C1 segment of cervical spinal cord (tissue), 14 donors: ENCODE results near the gene HELZ2.

Source experiments
- DNase-seq, 14 donors: peaks; one replicate each; lab custom pipeline; 2025; lab: John Stamatoyannopoulos, UW

HELZ2 gene

DNA sequence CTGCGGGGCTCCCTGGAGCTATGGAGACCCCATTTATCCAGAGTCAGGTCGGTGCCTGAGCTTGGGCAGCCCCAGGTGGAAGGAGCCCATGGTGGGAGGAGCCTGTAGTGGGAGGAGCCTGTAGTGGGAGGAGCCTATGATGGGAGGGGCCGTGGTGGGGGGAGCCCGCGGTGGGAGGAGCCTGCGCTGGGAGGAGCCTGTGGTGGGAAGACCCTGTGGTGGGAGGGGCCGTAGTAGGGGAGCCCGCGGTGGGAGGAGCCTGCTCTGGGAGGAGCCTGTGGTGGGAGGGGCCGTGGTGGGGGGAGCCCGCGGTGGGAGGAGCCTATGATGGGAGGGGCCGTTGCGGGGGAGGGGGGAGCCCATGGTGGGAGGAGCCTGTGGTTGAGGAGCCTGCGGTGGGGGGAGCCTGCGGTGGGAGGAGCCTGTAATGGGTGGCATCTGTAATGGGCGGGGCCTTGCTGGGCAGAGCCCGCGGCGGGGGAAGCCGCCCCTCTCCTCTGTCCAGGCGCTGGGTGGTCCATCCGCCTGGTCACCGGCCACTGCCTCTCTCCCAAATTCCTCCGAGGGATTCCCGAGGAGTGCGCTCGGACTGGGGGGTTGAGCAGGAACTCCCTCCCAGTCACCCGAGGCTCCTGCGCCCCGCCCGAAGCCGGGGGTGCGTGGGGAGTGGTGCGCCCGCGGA lies 20.6 kb downstream of the HELZ2 start:
- peak in 3 of 14 donors; percentile 11 to 25 (median 15) for DNase-seq

DNA sequence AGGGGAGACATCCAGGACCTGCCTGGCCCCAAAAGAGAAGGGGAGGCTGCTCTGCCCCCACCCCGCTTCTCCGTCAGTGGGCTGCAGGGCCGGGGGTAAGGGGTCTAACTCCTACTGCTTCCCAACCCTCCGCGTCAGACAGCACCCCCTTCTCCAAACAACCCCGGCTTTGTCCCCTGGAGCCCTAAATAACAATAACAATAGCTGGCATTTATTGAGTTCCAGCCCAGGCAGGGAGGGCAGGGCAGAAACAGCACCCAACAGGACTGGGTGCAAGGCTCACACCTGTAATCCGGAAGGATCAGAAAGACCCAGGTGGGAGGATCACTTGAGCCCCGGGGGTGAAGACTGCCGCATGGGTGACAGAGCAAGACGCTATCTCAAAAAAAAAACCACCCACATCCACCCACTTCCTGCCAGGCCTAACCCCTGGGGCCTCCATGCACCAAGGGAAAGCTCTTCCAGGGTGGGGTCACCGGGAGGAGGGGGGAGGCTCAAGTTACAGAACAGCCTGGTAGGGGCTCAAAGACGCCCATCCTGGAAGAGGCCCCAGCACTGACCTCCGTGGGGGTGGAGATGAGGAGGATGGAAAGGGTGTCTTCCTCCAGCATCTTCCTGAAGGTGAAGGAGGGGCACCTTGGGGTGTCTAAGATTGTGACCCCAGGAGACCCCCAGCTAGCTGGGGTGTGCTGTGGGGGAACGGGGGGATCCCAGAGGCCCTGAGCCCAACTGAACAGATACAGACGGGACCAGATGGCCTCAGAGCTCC lies 21.4 kb downstream of the HELZ2 start:
- DNase-seq = no peak

DNA sequence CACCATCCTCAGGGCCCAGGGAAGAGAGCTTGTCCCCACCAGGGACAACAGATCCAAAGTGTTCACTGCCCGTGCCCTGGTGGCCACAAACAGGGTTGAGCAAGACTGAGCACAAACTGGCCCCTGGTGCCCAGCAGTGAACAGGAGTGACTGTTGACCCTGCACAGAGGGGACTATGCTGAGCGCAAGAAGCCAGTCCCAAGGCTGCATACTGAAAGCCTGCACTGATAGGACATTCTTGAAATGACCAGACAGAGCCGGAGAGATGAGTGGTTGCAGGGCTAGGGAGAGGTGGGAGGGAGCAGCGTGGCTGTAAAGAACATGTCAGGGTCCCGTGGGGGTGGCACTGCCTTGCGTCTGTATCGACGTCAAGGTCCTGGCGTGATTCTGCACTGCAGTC lies 23.0 kb downstream of the HELZ2 start:
- DNase-seq = no peak

DNA sequence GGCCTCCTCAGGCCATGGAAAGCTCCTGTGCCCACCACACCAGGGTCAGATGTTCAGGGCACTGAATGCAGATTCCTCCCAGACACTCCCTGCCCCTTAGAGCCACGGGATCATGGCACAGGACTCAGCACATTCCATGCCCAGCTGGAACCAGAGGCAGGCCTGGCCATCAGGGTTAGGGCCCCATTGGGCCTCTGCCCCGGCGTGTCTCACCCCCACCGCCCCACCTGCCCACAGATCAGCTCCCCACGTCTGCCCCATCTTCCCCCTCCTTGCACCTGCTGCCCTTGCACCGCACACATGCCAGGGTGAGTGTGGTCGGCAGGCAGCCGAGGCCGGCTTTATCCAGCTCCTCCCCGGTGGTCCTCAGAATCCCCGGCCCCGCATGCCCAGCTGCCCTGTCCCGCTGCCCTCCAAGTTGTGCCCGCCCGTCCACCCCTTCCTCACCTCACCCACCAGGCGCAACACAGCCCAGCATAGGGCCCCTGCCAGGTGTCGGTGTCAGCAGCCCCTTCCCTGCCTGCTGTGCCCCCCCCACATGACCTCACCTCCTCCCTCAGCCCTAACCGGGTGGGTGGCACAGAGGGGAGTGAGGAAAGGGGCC lies 24.3 kb downstream of the HELZ2 start:
- no peak for DNase-seq

DNA sequence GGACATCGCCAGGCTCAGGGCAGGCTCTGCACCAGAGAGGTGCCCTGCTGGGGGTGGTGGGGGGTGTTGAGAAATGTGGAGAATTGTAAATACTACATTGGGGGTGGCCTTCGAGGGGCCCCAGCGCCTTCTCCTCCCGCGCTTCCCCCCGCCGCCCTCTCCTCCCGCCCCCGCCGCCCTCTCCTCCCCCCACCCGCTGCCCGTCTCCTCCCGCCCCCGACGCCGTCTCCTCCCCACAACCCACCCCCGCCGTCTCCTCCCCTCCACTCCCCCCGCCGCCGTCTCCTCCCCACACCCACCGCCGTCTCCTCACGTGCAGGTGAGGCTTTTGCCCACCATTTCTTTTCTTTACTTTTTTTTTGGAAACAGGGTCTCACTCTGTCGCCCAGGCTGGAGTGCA lies 25.0 kb downstream of the HELZ2 start:
- DNase-seq = no peak

DNA sequence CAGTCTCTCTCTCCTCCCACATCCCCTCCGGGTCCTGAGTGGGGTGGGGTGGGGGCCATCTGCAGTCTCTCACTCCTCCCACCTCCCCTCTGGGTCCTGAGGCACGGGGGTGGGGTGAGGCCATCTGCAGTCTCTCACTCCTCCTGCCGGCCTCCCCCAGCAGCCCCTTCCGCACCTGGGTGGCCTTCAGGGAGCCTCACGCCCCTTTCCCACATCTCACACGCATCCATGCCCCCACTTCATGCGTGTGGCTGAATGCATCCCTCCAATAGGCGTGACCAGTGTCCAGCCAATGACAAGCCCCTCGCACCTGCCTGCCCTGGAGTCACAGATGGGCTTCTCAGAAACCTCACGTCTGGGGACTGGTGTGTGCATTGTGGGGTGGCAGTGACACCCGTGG lies 25.5 kb downstream of the HELZ2 start:
- DNase-seq = no peak

DNA sequence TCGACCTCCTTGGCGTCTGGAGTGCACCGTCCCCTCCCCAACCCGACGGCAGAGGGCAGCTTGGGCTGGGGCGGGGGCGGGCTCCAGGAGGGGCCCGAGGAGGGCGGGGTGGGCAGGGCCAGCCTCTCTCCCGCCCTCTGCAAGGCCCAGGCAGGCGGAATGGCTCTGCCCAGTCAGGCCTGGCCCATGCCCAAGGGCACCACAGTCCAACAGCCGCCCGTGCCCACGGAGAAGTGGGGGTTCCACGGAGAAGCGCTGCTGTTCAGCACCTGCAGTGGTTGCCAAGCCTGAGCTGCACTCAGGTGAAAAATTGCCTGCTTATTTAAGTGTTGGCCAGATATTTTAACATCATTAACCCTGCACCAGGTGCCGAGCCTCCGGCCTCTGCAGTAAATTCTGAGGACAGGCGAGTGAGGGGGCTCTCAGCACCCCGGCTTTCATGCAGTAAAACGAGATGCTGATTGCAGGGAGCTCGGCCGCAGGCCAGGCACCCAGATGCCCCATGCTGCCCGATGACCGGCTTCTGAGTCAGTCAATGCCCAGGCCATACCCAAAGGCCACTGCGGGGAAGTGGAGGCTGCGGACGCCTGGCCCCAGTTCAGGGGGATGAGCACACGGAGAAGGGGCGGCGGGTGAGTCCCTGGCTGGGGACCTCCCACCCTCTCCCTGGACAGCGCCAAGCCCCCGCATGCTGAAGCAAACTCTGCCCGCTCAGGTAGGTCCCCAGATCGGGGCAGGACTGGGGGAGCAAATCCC lies 26.1 kb downstream of the HELZ2 start, which contains the start of gene SRMS:
TSS of gene SRMS (minus strand) at position 25 of the 756 bp plus-strand sequence. CDS start 286 bp downstream, outside the sequence.
- no peak for DNase-seq

DNA sequence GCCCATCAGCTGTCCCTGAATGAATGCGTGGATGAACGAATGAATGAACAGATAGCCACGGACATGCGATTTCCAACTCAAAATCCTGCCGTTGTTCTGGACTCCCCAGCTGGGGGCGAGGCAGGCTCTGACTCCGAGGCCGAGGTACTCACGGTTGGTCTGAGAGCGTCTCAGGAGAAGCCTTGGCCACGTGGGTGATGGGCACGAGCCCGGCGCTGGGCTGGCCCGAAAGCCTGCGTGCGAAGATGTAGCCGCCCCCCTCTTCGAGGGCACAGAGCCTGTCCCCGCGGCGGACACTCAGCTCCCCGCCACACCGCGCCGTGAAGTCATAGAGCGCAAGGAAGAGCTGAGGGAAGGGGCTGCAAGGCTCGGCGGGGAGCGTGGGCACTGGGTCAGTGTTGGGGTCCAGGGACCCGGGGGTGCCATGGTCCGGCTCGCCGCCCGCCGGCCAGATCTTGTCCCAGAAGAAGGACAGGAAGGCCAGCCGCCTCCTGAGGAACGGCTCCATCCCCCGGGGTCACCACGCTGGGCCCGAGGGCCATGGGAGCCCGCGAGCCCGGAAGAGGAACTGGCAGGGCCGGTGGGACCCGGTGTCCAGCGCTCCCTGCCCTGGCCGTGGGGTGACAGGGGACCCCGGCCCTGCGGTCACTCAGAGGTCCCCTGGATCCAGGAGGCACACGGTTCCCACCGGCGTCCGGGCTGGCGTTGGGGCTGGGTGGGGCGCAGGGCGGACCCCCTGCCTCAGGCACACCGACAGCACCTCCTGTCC lies 26.9 kb downstream of the HELZ2 start:
- no peak for DNase-seq

DNA sequence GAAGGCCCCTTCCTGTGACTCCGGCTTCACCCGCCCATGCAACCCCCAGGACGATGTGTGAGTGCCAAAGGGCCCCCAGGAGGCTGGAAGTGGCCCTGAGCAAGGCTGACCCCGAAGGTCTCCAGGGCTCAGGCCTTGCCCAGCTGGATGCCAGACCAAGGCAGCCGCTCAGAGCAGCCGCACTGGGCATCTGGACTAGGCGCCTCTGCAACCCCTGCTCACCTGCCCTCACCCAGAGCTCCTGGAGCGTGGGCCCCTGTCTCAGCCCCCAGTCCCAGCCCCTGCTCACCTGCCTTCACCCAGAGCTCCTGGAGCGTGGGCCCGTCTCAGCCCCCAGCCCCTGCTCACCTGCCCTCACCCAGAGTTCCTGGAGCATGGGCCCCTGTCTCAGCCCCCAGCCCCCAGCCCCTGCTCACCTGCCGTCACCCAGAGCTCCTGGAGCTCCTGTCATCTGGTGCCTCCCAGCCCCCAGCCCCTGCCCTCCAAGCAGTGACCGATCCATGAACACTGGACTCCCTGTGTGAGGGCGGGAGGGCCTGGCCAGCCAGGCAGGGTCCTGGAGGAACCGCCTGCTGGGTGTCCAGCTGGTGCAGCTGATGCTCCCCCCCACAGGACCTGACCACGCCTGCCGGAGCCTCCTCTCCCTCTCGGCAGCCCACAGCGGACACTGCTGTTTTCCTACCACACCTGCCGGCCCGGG lies 27.6 kb downstream of the HELZ2 start:
- DNase-seq = no peak

DNA sequence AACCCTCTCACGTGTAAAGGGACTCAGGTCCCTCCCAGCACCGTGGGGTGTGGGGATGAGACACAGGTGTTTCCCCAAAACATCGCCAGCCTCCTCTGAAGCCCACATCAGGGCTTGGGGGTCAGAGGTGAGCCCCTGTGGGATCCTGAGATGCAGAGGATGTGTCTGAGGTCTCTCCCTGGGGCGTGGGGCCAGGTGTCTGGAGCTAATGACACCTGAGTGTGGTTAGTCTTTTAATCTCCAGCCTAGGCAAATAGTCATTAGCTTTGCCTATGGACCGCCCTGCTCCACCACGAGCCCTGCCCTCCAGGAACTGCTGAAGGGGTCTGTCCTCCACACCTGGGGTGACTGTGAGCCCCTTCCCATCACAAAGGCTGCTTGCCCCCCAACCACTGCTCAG lies 28.2 kb downstream of the HELZ2 start:
- DNase-seq = no peak

DNA sequence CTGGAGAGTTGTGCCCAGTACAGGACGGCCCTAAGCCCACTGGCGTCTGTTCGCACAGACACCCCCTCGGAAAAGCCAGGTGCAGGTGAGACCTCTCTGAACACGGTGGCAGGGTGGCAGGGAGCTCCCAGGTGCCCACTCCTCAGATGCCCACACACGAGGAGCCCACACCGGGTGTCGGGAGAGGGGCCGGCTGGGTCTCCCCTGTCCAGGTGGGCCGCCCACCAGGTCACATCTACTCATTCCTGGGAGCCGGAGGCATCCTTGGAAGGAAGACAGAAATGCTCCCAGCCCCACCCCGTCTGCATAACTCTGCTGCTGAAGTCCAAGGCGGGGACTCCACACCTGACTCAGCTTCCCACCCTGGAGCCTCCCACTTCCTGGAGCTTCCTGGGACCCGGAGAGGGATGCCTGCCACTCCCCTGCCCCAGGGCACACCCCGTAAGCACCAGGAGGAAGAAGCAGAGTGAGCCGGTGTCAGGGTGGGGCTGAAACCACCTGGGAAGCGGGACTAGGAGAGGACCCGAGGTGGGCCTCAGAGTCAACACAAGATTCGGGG lies 29.0 kb downstream of the HELZ2 start:
- DNase-seq = no peak

DNA sequence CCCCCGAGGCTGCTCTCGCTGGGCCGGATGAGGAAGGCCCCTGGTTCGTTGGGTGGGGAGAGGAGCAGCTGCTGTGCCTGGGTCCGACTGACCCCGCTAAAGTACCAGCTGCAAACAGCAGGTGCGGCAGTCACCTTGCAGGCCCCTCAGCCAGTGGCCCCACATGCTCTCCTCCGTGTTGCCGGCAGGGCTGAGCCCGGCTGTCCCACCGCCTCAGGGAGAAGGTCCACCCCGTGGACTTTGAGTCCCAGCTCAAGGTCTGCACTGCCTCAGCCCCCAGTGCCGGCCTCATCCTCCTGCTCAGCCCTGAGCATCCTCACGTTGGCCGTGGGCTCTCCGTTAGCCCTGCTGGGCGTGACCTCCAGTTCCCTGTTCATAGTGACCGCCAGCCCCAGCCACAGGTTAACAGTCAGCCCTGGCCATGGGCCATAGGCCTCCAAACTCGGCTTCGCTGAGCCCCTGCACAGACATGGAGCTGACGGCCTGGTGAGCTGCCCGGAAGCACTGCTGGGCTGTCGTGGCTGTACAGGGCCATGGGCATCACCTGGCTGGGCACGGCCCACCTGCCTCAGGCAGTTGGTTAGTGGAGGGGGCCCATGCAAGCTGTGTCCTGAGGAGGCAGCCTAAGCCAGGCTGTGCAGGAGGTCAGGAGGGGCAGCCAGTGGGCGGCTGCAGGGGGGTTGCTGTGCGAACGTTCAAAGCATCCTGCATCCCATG lies 29.6 kb downstream of the HELZ2 start:
- DNase-seq = no peak

DNA sequence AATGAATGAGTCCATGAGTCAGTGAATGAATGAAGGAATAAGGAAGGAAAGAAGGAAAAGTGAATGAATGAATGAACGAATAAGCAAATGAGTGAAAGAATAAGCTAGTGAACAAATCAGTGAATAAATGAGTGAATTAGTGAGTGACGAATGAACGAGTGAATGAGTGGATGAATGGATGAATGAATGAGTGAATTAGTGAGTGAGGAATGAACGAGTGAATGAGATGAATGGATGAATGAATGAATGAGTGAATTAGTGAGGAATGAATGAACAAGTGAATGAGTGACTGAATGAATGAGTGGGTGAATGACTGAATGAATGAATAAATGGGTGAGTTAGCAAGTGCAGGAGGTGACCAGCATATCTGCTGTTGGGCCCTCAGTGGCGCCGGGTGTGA lies 30.3 kb downstream of the HELZ2 start:
- no peak for DNase-seq

DNA sequence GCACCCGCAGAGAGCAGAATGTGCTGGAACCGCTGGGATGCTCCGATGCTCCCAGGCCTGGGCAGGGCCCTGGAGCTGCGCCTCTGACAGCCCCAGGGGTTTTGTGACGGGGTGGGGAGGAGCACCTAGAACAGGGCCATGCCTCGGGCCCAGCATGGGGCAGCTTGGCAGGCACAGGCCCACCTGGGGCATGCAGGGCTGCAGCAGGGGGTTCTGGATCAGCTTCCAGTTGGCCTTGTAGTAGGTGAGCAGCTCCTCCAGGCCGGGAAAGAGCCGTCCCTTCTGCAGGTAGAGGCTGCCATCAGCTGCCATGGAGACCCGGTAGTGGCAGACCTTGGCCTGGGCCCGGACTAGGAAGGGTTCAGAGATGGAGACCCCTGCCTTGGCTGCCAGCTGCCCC lies 30.9 kb downstream of the HELZ2 start:
- no peak for DNase-seq

DNA sequence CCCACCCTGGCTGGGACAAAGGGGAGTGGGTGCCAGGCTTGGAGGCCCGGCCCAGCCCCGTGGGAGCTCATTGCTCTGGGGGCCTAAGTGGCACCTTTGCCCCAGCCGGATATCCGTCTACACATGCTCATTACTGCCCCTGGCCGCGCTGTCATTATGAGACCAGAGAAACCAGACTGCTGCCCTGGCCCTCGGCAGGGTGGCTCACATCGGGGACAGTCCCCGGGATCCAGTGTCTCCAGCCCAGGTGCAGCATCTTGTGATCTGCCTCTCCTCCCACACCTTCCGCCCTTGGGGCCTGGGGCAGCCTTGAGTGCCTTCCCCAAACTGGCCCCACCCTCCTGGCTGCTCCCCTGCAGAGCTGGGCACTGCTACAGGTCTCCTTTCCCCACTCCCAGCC lies 31.3 kb downstream of the HELZ2 start:
- no peak for DNase-seq

DNA sequence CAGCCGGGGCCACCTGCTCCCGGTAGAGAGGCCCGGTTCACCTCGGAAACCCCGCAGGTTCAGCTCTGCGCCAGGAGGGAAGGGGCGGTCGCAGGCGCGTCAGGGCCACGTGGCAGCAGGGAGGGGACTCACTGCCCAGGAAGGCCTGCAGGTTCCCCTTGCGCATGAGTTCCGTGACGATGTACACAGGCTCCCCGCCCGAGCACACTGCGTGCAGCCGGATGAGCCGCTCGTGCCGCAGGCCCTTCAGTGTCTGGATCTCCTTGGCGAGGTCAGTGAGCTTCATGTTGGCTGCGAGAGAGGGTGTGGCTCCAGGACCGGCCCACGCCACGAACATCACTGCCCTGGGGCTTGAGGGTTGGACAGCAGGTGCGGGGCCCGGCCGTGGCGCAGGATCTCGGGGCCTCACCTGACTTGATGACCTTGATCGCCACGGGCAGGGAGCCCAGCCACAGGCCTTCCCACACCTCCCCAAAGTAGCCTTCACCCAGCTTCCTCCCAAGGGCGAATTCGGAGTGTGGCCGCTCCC lies 31.9 kb downstream of the HELZ2 start:
- no peak for DNase-seq

DNA sequence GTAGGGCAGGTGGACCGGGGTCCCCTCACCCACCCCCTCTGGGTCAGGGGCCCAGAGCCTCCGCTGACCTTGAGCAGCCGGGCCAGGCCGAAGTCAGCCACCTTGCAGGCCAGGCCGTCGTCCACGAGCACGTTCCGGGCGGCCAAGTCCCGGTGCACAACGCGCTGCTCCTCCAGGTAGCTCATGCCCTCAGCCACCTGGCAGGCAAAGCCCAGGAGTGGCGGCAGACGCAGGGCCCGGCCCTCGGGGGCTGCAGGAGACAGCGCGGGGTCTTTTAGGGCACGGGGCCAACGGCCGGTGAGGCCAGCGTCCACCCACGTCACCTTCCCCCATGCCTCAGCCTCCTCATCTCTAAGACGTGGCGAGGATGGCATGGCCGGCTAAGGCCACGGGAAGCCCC lies 32.7 kb downstream of the HELZ2 start:
- no peak for DNase-seq

DNA sequence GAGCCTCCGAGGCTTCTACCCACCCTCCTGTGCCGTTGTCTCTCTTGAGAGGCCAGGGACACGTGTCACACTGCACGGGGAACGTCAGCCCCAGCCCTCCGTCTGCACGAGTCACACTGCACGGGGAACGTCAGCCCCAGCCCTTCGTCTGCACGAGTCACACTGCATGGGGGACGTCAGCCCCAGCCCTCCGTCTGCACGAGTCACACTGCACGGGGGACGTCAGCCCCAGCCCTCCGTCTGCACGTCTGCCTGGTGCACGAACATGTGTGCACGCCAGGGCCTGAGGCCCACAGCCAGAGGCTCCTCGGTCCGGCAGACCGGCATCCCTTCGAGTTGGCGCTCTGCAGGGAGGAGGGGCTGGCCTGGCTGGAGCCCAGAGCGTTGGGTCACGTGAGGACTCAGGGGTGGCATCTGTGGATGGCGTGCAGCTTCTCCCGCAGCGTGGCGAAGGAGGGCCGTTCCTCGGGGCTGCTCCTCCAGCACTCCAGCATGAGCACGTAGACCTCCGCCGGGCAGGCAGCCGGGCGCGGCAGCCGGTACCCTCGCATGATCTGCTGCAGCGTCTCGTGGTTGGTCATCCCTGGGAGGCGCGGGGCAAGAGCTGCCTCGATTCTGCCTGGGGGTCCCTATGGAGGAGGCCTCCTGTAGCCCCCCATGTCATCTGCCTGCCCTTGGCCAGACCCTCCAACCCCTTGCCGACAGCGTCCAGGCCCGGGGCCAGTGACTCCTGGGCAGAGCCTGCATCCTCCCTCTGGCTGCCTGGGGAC lies 33.4 kb downstream of the HELZ2 start:
- DNase-seq = peak in 1 of 14 donors; percentile 40
